ENCODE data around the gene MRPL50.

MRPL50 gene

GRCh38 chr9:101398068-101398929 is at the start of gene MRPL50, which contains the start of gene ZNF189:
Gene MRPL50 (minus strand): TSS chr9:101398618. CDS start chr9:101398592, 26 bp downstream.
Gene ZNF189 (plus strand): TSS chr9:101398851. CDS start chr9:101399157, 306 bp downstream.
- DNase-seq = peak; percentile 99

GRCh38 chr9:101446732-101447131 is 48.3 kb upstream of the MRPL50 start:
- DNase-seq = no peak

- DNase-seq = no peak
These were observed 47.1 kb upstream of the MRPL50 start for GRCh38 chr9:101445353-101446029.

GRCh38 chr9:101443364-101443771 is 45.0 kb upstream of the MRPL50 start:
- DNase-seq = peak; percentile 98

- DNase-seq = no peak
These were observed 44.3 kb upstream of the MRPL50 start for GRCh38 chr9:101442736-101443135.

GRCh38 chr9:101442318-101442717 is 43.9 kb upstream of the MRPL50 start:
- no peak for DNase-seq

GRCh38 chr9:101440714-101441230 is 42.4 kb upstream of the MRPL50 start:
- no peak for DNase-seq

- DNase-seq = no peak
These were observed 40.1 kb upstream of the MRPL50 start for GRCh38 chr9:101438523-101438922.

- no peak for DNase-seq
These were observed 39.4 kb upstream of the MRPL50 start for GRCh38 chr9:101437806-101438232.

GRCh38 chr9:101435601-101436079 is 37.2 kb upstream of the MRPL50 start, which contains the start of gene ALDOB:
Gene ALDOB (minus strand): TSS chr9:101435774. CDS start chr9:101430887, 4,887 bp downstream.
- DNase-seq = no peak

GRCh38 chr9:101434998-101435397 is 36.6 kb upstream of the MRPL50 start:
- DNase-seq = no peak

- no peak for DNase-seq
These were observed 34.8 kb upstream of the MRPL50 start for GRCh38 chr9:101433229-101433628.

GRCh38 chr9:101432740-101433139 is 34.3 kb upstream of the MRPL50 start:
- DNase-seq = no peak

- DNase-seq = no peak
These were observed 33.8 kb upstream of the MRPL50 start for GRCh38 chr9:101432171-101432570.

GRCh38 chr9:101429736-101430135 is 31.3 kb upstream of the MRPL50 start:
- no peak for DNase-seq

- DNase-seq = no peak
These were observed 30.5 kb upstream of the MRPL50 start for GRCh38 chr9:101428909-101429308.

GRCh38 chr9:101427957-101428655 is 29.7 kb upstream of the MRPL50 start:
- DNase-seq = no peak

- no peak for DNase-seq
These were observed 28.9 kb upstream of the MRPL50 start for GRCh38 chr9:101427358-101427757.

- no peak for DNase-seq
These were observed 23.2 kb upstream of the MRPL50 start for GRCh38 chr9:101421653-101422065.

- DNase-seq = no peak
These were observed 21.4 kb upstream of the MRPL50 start for GRCh38 chr9:101419863-101420262.

- no peak for DNase-seq
These were observed 20.4 kb upstream of the MRPL50 start for GRCh38 chr9:101418518-101419430.

- DNase-seq = no peak
These were observed 19.6 kb upstream of the MRPL50 start for GRCh38 chr9:101417977-101418376.

Data from NCI-H2171 treated with DMSO at 0.1 percent for 48 hours (cell line).